HPDE6-E6E7 (cell line): ENCODE measurements around the gene SLC17A9.
"Not testable (repeated sequence)": the region's sequence is repeated elsewhere in the genome, so short reads cannot be mapped to it uniquely, and the experiment has no call there.

ENCODE experiments used
- DNase-seq: peaks from one replicate; pipeline ENCODE4 v3.0.0; 2011; ENCODE audit warnings: missing footprints; ENCODE audit errors: extremely low spot score

The SLC17A9 gene

GRCh38 chr20:62956387-62957135 is 4.1 kb downstream of the SLC17A9 start:
- DNase-seq = no peak

GRCh38 chr20:62957136-62958117 is 4.9 kb downstream of the SLC17A9 start:
- DNase-seq = no peak

GRCh38 chr20:62958388-62959100 is 6.0 kb downstream of the SLC17A9 start:
- DNase-seq = no peak

GRCh38 chr20:62959101-62959971 is 6.8 kb downstream of the SLC17A9 start:
- no peak for DNase-seq

GRCh38 chr20:62959998-62960436 is 7.5 kb downstream of the SLC17A9 start:
- no peak for DNase-seq

GRCh38 chr20:62960446-62961309 is 8.2 kb downstream of the SLC17A9 start:
- DNase-seq = not testable (repeated sequence)

GRCh38 chr20:62961310-62961783 is 8.8 kb downstream of the SLC17A9 start:
- DNase-seq = peak; percentile 71

GRCh38 chr20:62961799-62962198 is 9.3 kb downstream of the SLC17A9 start:
- no peak for DNase-seq

- no peak for DNase-seq
Observed at GRCh38 chr20:62962221-62962879, 9.8 kb downstream of the SLC17A9 start.

GRCh38 chr20:62962891-62963613 is 10.5 kb downstream of the SLC17A9 start:
- DNase-seq = no peak

GRCh38 chr20:62963614-62964397 is 11.3 kb downstream of the SLC17A9 start:
- DNase-seq = no peak

GRCh38 chr20:62964700-62965099 is 12.2 kb downstream of the SLC17A9 start:
- DNase-seq = no peak

- DNase-seq = no peak
Observed at GRCh38 chr20:62965363-62965771, 12.9 kb downstream of the SLC17A9 start.

GRCh38 chr20:62966212-62967148 is 14.0 kb downstream of the SLC17A9 start:
- DNase-seq = no peak

GRCh38 chr20:62967149-62967501 is 14.6 kb downstream of the SLC17A9 start:
- no peak for DNase-seq

GRCh38 chr20:62967628-62968351 is 15.3 kb downstream of the SLC17A9 start:
- DNase-seq = no peak
